Endothelial cell of umbilical vein (primary cell): ENCODE data around the gene LCE6A.

Experiments used
- CTCF ChIP-seq, 2 donors: IDR thresholded peaks; 1 replicate in 1 of 2; 2 replicates in 1 of 2; pipeline ENCODE4 v1.5.1; 2011; ENCODE audit warnings: low read length in 2 of 2, mild to moderate bottlenecking in 2 of 2, moderate library complexity in 2 of 2, control low read depth in 1 of 2, inconsistent platforms in 1 of 2, low read depth in 1 of 2; ENCODE audit not compliant: insufficient read depth in 1 of 2; ENCODE audit errors: extremely low read depth in 1 of 2
- EZH2 ChIP-seq: IDR thresholded peaks from 2 replicates; pipeline ENCODE4 v1.6.1; 2012; ENCODE audit warnings: borderline replicate concordance, low read depth, mild to moderate bottlenecking, moderate library complexity, low read length, inconsistent platforms; ENCODE audit not compliant: severe bottlenecking
- MAX ChIP-seq: IDR thresholded peaks from 2 replicates; pipeline ENCODE4 v1.6.1; 2011; ENCODE audit not compliant: insufficient read depth, insufficient read length
- MYC ChIP-seq: IDR thresholded peaks from one replicate; pipeline ENCODE4 v1.6.1; 2011; ENCODE audit warnings: mild to moderate bottlenecking, low read depth, low read length
- POLR2A ChIP-seq: IDR thresholded peaks from 2 replicates; pipeline ENCODE4 v1.6.1; 2012; ENCODE audit warnings: low read depth, mild to moderate bottlenecking, control low read depth, low read length

DNA sequence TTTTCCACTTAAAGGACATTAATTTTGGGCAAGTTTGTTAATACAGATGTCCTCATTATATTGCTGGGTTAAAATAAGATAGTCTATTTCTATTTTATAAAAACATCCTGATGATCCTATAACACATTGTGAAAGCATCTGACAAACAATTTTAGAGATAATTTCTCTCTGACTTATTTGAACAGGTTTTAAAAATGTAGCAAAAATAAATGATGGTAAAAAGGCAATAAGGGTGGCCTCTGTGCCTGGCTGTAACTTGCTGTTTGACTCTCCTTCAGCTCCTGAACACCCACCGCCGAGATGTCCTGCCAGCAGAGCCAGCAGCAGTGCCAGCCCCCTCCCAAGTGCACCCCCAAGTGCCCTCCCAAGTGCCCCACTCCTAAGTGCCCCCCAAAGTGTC lies 15.5 kb upstream of the LCE6A start, which contains the start of gene LCE1A:
- TF ChIP-seq MAX, result no peak
- no peak for TF ChIP-seq CTCF (IDR thresholded peaks at IDR 0.05; ENCODE audit: extremely low read depth in 1 of 2, insufficient read depth in 1 of 2, low read depth in 1 of 2, low read length in 2 of 2)
- no peak for TF ChIP-seq EZH2
- no peak for TF ChIP-seq POLR2A
- TF ChIP-seq MYC, result no peak
